ENCODE measurements around the gene GLB1L3.

Gene GLB1L3

DNA sequence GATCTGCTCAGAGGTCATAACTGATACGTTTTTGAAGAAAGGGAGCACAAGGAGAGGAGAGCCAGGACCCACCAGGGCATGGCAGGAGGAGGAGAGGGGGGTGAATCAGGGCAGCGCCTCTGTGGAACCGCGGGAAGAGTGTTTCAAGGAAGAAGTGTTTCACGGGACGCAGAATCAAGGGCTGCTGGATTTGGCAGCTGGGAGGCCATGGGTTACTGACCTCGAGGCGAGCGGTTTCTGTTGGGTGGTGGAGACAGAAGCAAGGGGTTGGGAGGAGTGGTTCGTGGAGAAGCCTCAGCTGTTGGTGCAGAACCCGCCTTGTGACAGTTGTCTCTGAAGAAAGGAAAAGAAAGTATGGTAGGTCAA is 38.6 kb upstream of the GLB1L3 start:
- Histone ChIP-seq H3K4me3 (ENCODE audit: low read length) (no peak overlapping the region), H3K4me2 (ENCODE audit: low read length) (no peak overlapping the region), H3K4me1 (ENCODE audit: control insufficient read depth, low read length) (no peaks in the 10 kb centered on the region), H3K9me3 (ENCODE audit: control insufficient read depth, insufficient read depth, low read length) (no peaks in the 10 kb centered on the region), H4K20me1 (ENCODE audit: control insufficient read depth, insufficient read depth, low read depth, low read length) (peaks cover 12% of the 10 kb centered on the region; the same call in 1 of the 2 replicates), H3K36me3 (ENCODE audit: control insufficient read depth, low read length) (no peaks in the 10 kb centered on the region), H3K79me2 (ENCODE audit: control insufficient read depth, low read length) (no peaks in the 10 kb centered on the region), H3K27ac (ENCODE audit: low read depth, low read length) (no peak overlapping the region), H3F3A (ENCODE audit: control insufficient read depth, insufficient read depth) (no peaks in the 10 kb centered on the region), H3K27me3 (ENCODE audit: control insufficient read depth, low read length) (peaks cover 29% of the 10 kb centered on the region), H3K9me2 (replicated peaks; ENCODE audit: control insufficient read depth, low read length) (no peaks in the 10 kb centered on the region)
- TF ChIP-seq, protein P1, sequence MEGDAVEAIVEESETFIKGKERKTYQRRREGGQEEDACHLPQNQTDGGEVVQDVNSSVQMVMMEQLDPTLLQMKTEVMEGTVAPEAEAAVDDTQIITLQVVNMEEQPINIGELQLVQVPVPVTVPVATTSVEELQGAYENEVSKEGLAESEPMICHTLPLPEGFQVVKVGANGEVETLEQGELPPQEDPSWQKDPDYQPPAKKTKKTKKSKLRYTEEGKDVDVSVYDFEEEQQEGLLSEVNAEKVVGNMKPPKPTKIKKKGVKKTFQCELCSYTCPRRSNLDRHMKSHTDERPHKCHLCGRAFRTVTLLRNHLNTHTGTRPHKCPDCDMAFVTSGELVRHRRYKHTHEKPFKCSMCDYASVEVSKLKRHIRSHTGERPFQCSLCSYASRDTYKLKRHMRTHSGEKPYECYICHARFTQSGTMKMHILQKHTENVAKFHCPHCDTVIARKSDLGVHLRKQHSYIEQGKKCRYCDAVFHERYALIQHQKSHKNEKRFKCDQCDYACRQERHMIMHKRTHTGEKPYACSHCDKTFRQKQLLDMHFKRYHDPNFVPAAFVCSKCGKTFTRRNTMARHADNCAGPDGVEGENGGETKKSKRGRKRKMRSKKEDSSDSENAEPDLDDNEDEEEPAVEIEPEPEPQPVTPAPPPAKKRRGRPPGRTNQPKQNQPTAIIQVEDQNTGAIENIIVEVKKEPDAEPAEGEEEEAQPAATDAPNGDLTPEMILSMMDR (IDR thresholded peaks at IDR 0.05; ENCODE audit: low read depth, low read length, poor library complexity, severe bottlenecking) = no peak
- TF ChIP-seq EZH2phosphoT487 (IDR thresholded peaks at IDR 0.05; ENCODE audit: borderline replicate concordance, low read length) = no peak

DNA sequence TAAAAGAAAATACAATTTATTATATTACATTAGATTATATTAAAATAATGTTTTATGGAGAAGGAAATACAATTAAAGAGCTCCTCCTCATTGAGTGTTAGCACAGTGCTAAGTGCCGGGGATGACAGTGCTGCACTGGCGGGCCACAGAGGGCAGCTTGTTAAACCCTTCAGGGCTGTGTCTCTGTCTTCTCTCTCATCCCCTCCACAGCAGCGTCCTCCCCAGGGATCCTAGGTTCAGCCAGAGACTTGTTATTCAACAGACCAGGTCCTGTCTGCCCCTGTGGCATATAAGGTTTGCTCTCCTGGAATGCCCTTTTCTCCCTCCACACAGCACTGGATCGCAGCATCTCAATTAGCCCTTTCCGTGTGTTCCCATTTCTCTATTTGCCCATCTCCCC is 37.2 kb upstream of the GLB1L3 start:
- H3K9me2 ChIP-seq (replicated peaks; ENCODE audit: control insufficient read depth, low read length) = no peaks in the 10 kb centered on the region
- H3K4me3 ChIP-seq (ENCODE audit: low read length) = no peak overlapping the region
- H4K20me1 ChIP-seq (ENCODE audit: control insufficient read depth, insufficient read depth, low read depth, low read length) = peaks cover 7% of the 10 kb centered on the region; the same call in 1 of the 2 replicates
- H3K4me1 ChIP-seq (ENCODE audit: control insufficient read depth, low read length) = no peaks in the 10 kb centered on the region
- H3F3A ChIP-seq (ENCODE audit: control insufficient read depth, insufficient read depth) = no peaks in the 10 kb centered on the region
- peaks cover 22% of the 10 kb centered on the region; the same call in 1 of the 2 replicates for H3K27me3 ChIP-seq (ENCODE audit: control insufficient read depth, low read length)
- H3K27ac ChIP-seq (ENCODE audit: low read depth, low read length) = no peak overlapping the region
- no peaks in the 10 kb centered on the region for H3K79me2 ChIP-seq (ENCODE audit: control insufficient read depth, low read length)
- H3K36me3 ChIP-seq (ENCODE audit: control insufficient read depth, low read length) = no peaks in the 10 kb centered on the region
- no peaks in the 10 kb centered on the region for H3K9me3 ChIP-seq (ENCODE audit: control insufficient read depth, insufficient read depth, low read length)
- TF ChIP-seq, protein P1 (IDR thresholded peaks at IDR 0.05; ENCODE audit: low read depth, low read length, poor library complexity, severe bottlenecking) = no peak
- no peak for TF ChIP-seq EZH2phosphoT487 (IDR thresholded peaks at IDR 0.05; ENCODE audit: borderline replicate concordance, low read length)
- H3K4me2 ChIP-seq (ENCODE audit: low read length) = no peak overlapping the region

DNA sequence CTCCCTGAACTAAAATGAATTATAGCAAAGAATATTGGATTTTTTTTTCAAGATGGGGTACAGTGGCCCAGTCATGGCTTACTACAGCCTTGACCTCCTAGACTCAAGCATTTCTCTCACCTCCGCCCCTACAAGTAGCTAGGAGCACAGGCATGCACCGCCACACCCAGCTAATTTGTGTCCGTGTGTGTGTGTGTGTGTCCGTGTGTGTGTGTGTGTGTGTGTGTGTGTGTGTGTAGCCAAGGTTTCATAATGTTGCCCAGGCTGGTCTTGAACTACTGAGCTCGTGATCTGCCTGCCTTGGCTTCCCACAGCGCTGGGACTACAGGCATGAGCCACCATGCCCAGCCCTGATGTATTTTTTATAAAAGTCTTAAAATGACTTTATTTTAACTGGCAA is 35.6 kb upstream of the GLB1L3 start:
- no peaks in the 10 kb centered on the region for H3K36me3 ChIP-seq (ENCODE audit: control insufficient read depth, low read length)
- no peaks in the 10 kb centered on the region for H3K9me3 ChIP-seq (ENCODE audit: control insufficient read depth, insufficient read depth, low read length)
- no peak overlapping the region for H3K4me2 ChIP-seq (ENCODE audit: low read length)
- no peaks in the 10 kb centered on the region for H3F3A ChIP-seq (ENCODE audit: control insufficient read depth, insufficient read depth)
- TF ChIP-seq, protein P1 (IDR thresholded peaks at IDR 0.05; ENCODE audit: low read depth, low read length, poor library complexity, severe bottlenecking) = no peak
- no peak for TF ChIP-seq EZH2phosphoT487 (IDR thresholded peaks at IDR 0.05; ENCODE audit: borderline replicate concordance, low read length)
- H3K9me2 ChIP-seq (replicated peaks; ENCODE audit: control insufficient read depth, low read length) = no peaks in the 10 kb centered on the region
- peaks cover 17% of the 10 kb centered on the region; the same call in 1 of the 2 replicates for H3K27me3 ChIP-seq (ENCODE audit: control insufficient read depth, low read length)
- no peak overlapping the region for H3K27ac ChIP-seq (ENCODE audit: low read depth, low read length)
- H4K20me1 ChIP-seq (ENCODE audit: control insufficient read depth, insufficient read depth, low read depth, low read length) = peaks cover 11% of the 10 kb centered on the region
- no peak overlapping the region for H3K4me3 ChIP-seq (ENCODE audit: low read length)
- H3K4me1 ChIP-seq (ENCODE audit: control insufficient read depth, low read length) = no peaks in the 10 kb centered on the region
- H3K79me2 ChIP-seq (ENCODE audit: control insufficient read depth, low read length) = no peaks in the 10 kb centered on the region
